Dermis lymphatic vessel endothelial cell (primary cell): ENCODE measurements around the gene OLFML3. TPM values are rescaled to one million over a fixed set of nuclear protein-coding genes. Genes with fewer than 3 reads are reported as not detected.

Experiments used
- total RNA-seq: library from RNA; depleted of rRNA; stranded (reverse); fragments of >200 nt; gene quantifications from 2 replicates; pipeline ENCODE4 v1.2.1, GENCODE V29; 2014

Gene OLFML3
- total RNA-seq, result 1.4 and 10.0 TPM in 2 replicates

GRCh38 chr1:113978863-113979702, at the start of gene OLFML3:
Gene OLFML3 (plus strand): TSS chr1:113979474. CDS start chr1:113979517, 43 bp downstream.

Other genes starting within 250 kb of the OLFML3 start
- 28.0 and 36.2 TPM in 2 replicates for gene PHTF1, start 220.0 kb upstream of the OLFML3 start, total RNA-seq
- 11.3 and 15.0 TPM in 2 replicates for gene RSBN1, start 167.0 kb upstream of the OLFML3 start, total RNA-seq
- not detected in 2 replicates for gene PTPN22, start 107.8 kb upstream of the OLFML3 start, total RNA-seq
- 0.09 and 0.11 TPM in 2 replicates for gene BCL2L15, start 91.9 kb upstream of the OLFML3 start, total RNA-seq
- 15.9 and 19.4 TPM in 2 replicates for gene AP4B1, start 74.7 kb upstream of the OLFML3 start, total RNA-seq
- gene DCLRE1B, start 74.1 kb upstream of the OLFML3 start, total RNA-seq, result 1.3 and 1.5 TPM in 2 replicates
- gene HIPK1, start 50.1 kb upstream of the OLFML3 start, total RNA-seq, result 31.3 and 33.3 TPM in 2 replicates
- not detected in 2 replicates for gene SYT6, start 174.4 kb downstream of the OLFML3 start, total RNA-seq